Neural progenitor cell (in vitro differentiated cells): ENCODE data around the gene DCP2. TPM values are rescaled to one million over a fixed set of nuclear protein-coding genes. Genes with fewer than 3 reads are reported as not detected.

Source experiments
- DNase-seq: peaks from one replicate; pipeline ENCODE4 v3.0.0-alpha.2; 2016; ENCODE audit warnings: low spot score
- H2AFZ ChIP-seq: fragments of 200-600 bp; sonication (generic); replicated peaks from 2 replicates; pipeline ENCODE4 v1.6.1; 2016; ENCODE audit warnings: antibody characterized with exemption
- H3F3A ChIP-seq: fragments of 200-600 bp; sonication (generic); 2 replicates; pipeline ENCODE4 v1.6.1; 2016; ENCODE audit warnings: antibody characterized with exemption, low read depth
- H3K27ac ChIP-seq: fragments of 200-600 bp; sonication (generic); 2 replicates; pipeline ENCODE4 v1.5.1; 2016; ENCODE audit warnings: mild to moderate bottlenecking
- H3K27me3 ChIP-seq: fragments of 200-600 bp; sonication (generic); 2 replicates; pipeline ENCODE4 v1.6.1; 2016; ENCODE audit warnings: mild to moderate bottlenecking, moderate library complexity
- H3K36me3 ChIP-seq: fragments of 200-600 bp; sonication (generic); 2 replicates; pipeline ENCODE4 v1.5.1; 2016
- H3K4me1 ChIP-seq: fragments of 200-600 bp; sonication (generic); 2 replicates; pipeline ENCODE4 v1.6.1; 2016; ENCODE audit warnings: mixed run types
- H3K4me2 ChIP-seq: fragments of 200-600 bp; sonication (generic); 2 replicates; pipeline ENCODE4 v1.6.1; 2016
- H3K4me3 ChIP-seq: fragments of 200-600 bp; sonication (generic); 2 replicates; pipeline ENCODE4 v1.5.1; 2016
- H3K79me2 ChIP-seq: fragments of 200-600 bp; sonication (generic); 2 replicates; pipeline ENCODE4 v1.6.1; 2016; ENCODE audit warnings: low read depth
- H3K9ac ChIP-seq: fragments of 200-600 bp; sonication (generic); 2 replicates; pipeline ENCODE4 v1.6.1; 2016
- H3K9me3 ChIP-seq: fragments of 200-600 bp; sonication (generic); 2 replicates; pipeline ENCODE4 v1.5.1; 2016; ENCODE audit warnings: low read depth
- H4K20me1 ChIP-seq: fragments of 200-600 bp; sonication (generic); 2 replicates; pipeline ENCODE4 v1.6.1; 2016; ENCODE audit warnings: low read depth
- H3K27ac Mint-ChIP-seq: 3 replicates; pipeline ENCODE4 v1.8.0; 2021; ENCODE audit warnings: mixed read lengths
- H3K27me3 Mint-ChIP-seq: 2 replicates; pipeline ENCODE4 v1.8.0; 2022; ENCODE audit warnings: low read depth, mild to moderate bottlenecking, inconsistent platforms, moderate library complexity, mixed read lengths; ENCODE audit not compliant: insufficient read depth
- H3K36me3 Mint-ChIP-seq: 3 replicates; pipeline ENCODE4 v1.8.0; 2021; ENCODE audit warnings: mixed read lengths
- H3K4me1 Mint-ChIP-seq: 3 replicates; pipeline ENCODE4 v1.8.0; 2021; ENCODE audit warnings: mixed read lengths
- H3K4me3 Mint-ChIP-seq: 3 replicates; pipeline ENCODE4 v1.8.0; 2021; ENCODE audit warnings: mild to moderate bottlenecking, moderate library complexity, mixed read lengths
- H3K9me3 Mint-ChIP-seq: 3 replicates; pipeline ENCODE4 v1.8.0; 2020; ENCODE audit warnings: mixed read lengths
- CTCF ChIP-seq: fragments of 200-600 bp; sonication (generic); IDR thresholded peaks from 2 replicates; pipeline ENCODE4 v1.5.1; 2017; ENCODE audit warnings: antibody characterized with exemption, mild to moderate bottlenecking
- EZH2 ChIP-seq: fragments of 200-600 bp; sonication (generic); IDR thresholded peaks from 2 replicates; pipeline ENCODE4 v1.6.1; 2017; ENCODE audit warnings: antibody characterized with exemption, mild to moderate bottlenecking, moderate library complexity
- EZH2phosphoT487 ChIP-seq: fragments of 200-600 bp; sonication (generic); IDR thresholded peaks from 2 replicates; pipeline ENCODE4 v1.6.1; 2017; ENCODE audit warnings: antibody characterized with exemption
- total RNA-seq: library from RNA; depleted of rRNA; stranded (reverse); fragments of >200 nt; gene quantifications from 2 replicates; pipeline ENCODE4 v1.2.3, GENCODE V29; 2015; ENCODE audit warnings: low replicate concordance

Gene DCP2
- total RNA-seq, 1 donor from 2014 or later = 174 TPM

GRCh38 chr5:112948458-112948857 is 28.1 kb upstream of the DCP2 start:
- TF ChIP-seq CTCF (no peak), EZH2 (no peak), EZH2phosphoT487 (no peak)
- Mint-ChIP-seq H3K4me3 (no peak overlapping the region), H3K27ac (no peak overlapping the region), H3K4me1 (peaks cover 2% of the 10 kb centered on the region), H3K27me3 (peaks cover 1% of the 10 kb centered on the region), H3K36me3 (no peaks in the 10 kb centered on the region), H3K9me3 (peaks cover 4% of the 10 kb centered on the region)
- H3K4me1 ChIP-seq = no peaks in the 10 kb centered on the region
- no peaks in the 10 kb centered on the region for H3F3A ChIP-seq
- H3K27me3 ChIP-seq = no peaks in the 10 kb centered on the region
- H3K4me2 ChIP-seq = no peak overlapping the region
- no peak overlapping the region for H3K4me3 ChIP-seq
- H4K20me1 ChIP-seq = no peaks in the 10 kb centered on the region
- no peaks in the 10 kb centered on the region for H3K79me2 ChIP-seq
- H3K9ac ChIP-seq = no peak overlapping the region
- H2AFZ ChIP-seq = no peak overlapping the region
- no peak overlapping the region for H3K27ac ChIP-seq
- H3K9me3 ChIP-seq = no peaks in the 10 kb centered on the region
- peaks cover 4% of the 10 kb centered on the region for H3K36me3 ChIP-seq
- no peak for DNase-seq

- peaks cover 11% of the 10 kb centered on the region for H3K9me3 Mint-ChIP-seq
- Histone ChIP-seq H3K27me3 (no peaks in the 10 kb centered on the region), H3K79me2 (no peaks in the 10 kb centered on the region), H3F3A (no peaks in the 10 kb centered on the region), H3K4me2 (no peak overlapping the region), H3K9me3 (no peaks in the 10 kb centered on the region), H3K9ac (no peak overlapping the region), H3K4me3 (no peak overlapping the region), H3K27ac (no peak overlapping the region), H3K36me3 (peaks cover 4% of the 10 kb centered on the region), H3K4me1 (no peaks in the 10 kb centered on the region), H4K20me1 (no peaks in the 10 kb centered on the region), H2AFZ (no peak overlapping the region)
- no peak overlapping the region for H3K4me3 Mint-ChIP-seq
- H3K4me1 Mint-ChIP-seq = peaks cover 2% of the 10 kb centered on the region
- TF ChIP-seq EZH2 (no peak), EZH2phosphoT487 (no peak), CTCF (no peak)
- H3K36me3 Mint-ChIP-seq = no peaks in the 10 kb centered on the region
- DNase-seq = no peak
- H3K27ac Mint-ChIP-seq = no peak overlapping the region
- H3K27me3 Mint-ChIP-seq = peaks cover 2% of the 10 kb centered on the region
Observed at GRCh38 chr5:112951124-112951702, 25.4 kb upstream of the DCP2 start.

- H3K36me3 ChIP-seq = peaks cover 4% of the 10 kb centered on the region
- no peak overlapping the region for H3K9ac ChIP-seq
- H2AFZ ChIP-seq = no peak overlapping the region
- Mint-ChIP-seq H3K27me3 (peaks cover 2% of the 10 kb centered on the region), H3K9me3 (peaks cover 11% of the 10 kb centered on the region), H3K4me3 (no peak overlapping the region), H3K27ac (no peak overlapping the region), H3K36me3 (no peaks in the 10 kb centered on the region), H3K4me1 (peaks cover 25% of the 10 kb centered on the region)
- H3K4me1 ChIP-seq = peaks cover 6% of the 10 kb centered on the region
- TF ChIP-seq CTCF (no peak), EZH2 (no peak), EZH2phosphoT487 (no peak)
- H4K20me1 ChIP-seq = no peaks in the 10 kb centered on the region
- no peak overlapping the region for H3K4me3 ChIP-seq
- H3K79me2 ChIP-seq = no peaks in the 10 kb centered on the region
- H3K27ac ChIP-seq = no peak overlapping the region
- H3K4me2 ChIP-seq = no peak overlapping the region
- H3F3A ChIP-seq = no peaks in the 10 kb centered on the region
- no peaks in the 10 kb centered on the region for H3K9me3 ChIP-seq
- no peaks in the 10 kb centered on the region for H3K27me3 ChIP-seq
- no peak for DNase-seq
Observed at GRCh38 chr5:112956606-112957005, 20.0 kb upstream of the DCP2 start.
